AG09319 (cell line): ENCODE data around the gene RBCK1.

Source experiments
- DNase-seq: peaks from one replicate; pipeline ENCODE4 v3.0.0-alpha.2; 2010; ENCODE audit warnings: low read depth; ENCODE audit errors: extremely low read depth
- CTCF ChIP-seq: IDR thresholded peaks from 2 replicates; pipeline ENCODE4 v1.5.1; 2011; ENCODE audit warnings: low read depth, mild to moderate bottlenecking, inconsistent platforms, low read length, moderate library complexity

The RBCK1 gene

DNA sequence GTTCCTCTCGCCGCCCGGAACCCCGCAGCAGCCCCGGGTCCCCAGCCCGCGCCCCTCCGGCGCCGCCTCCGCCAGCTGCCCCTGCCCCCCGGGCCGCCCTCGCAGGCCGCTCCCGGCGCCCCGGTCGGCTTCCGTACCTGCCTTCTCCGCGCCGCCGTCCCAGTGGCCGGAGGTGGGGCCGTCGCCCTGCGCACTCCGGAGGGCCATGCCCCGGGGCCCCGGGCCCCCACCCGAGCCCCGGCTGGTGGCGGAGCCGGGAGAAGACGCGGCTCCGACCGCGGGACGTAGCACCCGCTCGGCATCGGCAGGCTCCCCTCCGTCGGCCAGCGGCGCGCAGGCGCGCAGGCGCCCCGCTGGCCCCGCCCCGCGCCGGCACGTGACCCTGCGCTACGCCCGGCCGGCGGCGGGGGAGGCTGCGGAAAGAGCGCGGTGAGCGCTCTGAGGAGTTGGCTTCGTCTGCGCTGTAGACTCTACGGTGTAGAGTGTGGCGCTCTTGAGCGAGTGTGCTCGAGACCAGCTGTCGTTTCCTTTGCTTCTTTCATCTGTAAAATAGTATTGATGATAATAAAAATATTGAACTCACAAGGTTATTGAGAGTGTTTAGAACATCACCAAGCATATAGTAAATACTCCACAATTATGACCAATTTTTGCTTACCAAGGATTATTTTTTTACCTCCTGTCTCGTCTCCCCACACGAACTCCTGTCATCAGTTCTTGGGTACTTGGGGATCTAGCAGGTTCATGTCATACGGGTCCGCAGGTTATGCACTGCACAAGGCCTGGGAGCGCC is 54.3 kb downstream of the RBCK1 start, which contains the start of gene TBC1D20:
TSS of gene TBC1D20 (minus strand) at position 335 of the 793 bp plus-strand sequence. CDS start at position 207, 128 bp downstream.
- peak; percentile 50 for DNase-seq
- TF ChIP-seq CTCF, result peak; percentile 18

DNA sequence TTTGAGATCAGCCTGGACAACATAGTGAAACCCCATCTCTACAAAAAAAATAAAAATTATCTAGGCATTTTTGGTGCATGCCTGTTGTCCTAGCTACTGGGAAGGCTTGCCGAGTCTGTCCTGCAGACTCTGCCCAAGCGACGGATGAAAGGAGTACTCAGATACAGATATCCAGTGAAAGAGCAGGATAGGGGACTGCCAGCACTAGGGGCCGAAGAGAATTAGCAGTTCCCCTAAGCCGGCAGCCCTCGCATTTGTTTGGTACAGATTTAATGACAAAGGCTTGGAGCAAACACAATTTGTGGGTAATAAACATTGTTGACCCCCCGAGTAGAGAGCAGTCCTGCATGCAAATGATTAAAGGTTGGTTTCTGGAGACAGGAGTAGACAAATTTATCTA is 59.7 kb downstream of the RBCK1 start:
- TF ChIP-seq CTCF, result no peak
- no peak for DNase-seq

GRCh38 chr20:469746-470490 is 61.8 kb downstream of the RBCK1 start:
- DNase-seq, result no peak
- TF ChIP-seq CTCF, result no peak

DNA sequence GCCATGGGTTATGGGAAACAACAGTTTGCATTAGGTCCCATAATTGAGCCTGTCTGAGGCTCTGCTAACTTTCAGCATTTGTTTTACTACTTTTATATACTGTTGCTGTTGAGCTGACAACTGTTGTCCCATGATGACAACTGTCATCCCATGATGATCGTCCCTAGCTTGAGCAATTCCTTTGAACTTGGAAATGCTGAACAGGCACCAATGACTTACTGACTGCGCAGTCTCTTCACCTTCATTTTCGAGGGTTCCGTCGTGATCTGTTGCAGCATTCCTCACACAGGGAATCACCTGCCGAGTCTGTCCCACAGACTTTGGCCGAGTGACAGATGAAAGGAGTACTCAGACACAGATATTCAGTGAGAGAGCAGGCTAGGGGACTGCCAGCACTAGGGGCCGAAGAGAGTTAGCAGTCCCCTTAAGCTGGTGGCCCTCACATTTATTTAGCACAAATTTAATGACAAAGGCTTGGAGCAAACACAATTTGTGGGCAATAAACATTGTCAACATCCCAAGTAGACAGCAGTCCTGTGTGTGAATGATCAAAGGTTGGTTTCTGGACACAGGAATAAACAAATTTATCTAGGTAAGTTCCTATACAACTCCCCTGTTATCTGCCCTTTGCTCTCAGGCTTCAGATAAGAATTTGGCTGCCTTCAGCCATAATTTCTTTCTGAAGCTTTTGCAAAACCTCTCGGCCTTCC is 64.2 kb downstream of the RBCK1 start:
- no peak for DNase-seq
- TF ChIP-seq CTCF, result no peak

DNA sequence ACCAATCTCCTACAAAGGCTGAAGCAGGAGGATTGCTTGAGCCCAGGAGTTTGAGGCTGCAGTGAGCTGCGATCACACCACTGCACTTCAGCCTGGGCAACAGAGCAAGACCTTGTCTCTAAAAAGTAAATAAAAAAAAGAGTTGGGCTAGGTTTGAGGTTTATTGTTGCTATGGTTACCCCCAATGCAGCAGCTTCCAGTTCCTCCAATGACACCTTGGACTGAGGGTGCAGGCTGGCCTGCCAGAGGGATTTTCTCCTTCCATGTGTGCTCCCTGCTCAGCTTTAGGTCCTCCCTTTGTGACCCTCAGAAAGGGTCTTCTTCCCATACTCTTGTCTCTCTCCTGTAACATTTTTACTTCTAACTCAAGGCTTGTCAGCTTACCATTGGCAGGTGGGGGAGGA is 64.8 kb downstream of the RBCK1 start:
- no peak for TF ChIP-seq CTCF
- DNase-seq, result no peak

GRCh38 chr20:474581-474980 is 66.5 kb downstream of the RBCK1 start:
- DNase-seq, result no peak
- TF ChIP-seq CTCF, result no peak
